GM19395 (cell line): ENCODE results near the gene CLEC3B.
A peak's percentile ranks its signal among the peaks of the same experiment; 100 is the strongest.
"Not testable (repeated sequence)": the region's sequence is repeated elsewhere in the genome, so short reads cannot be mapped to it uniquely, and the experiment has no call there.

Source experiments
- ATAC-seq: cut with Tn5 transposase; IDR thresholded peaks from one replicate; pipeline ENCODE4 v1.9.1; 2021; ENCODE audit warnings: mild to moderate bottlenecking, moderate library complexity; ENCODE audit not compliant: unreplicated experiment

The CLEC3B gene

GRCh38 chr3:45034612-45035252, 8.6 kb downstream of the CLEC3B start:
- no peak for ATAC-seq

GRCh38 chr3:45035441-45036301, 9.6 kb downstream of the CLEC3B start:
- ATAC-seq = no peak

- ATAC-seq = peak; percentile 79
These were observed 11.8 kb downstream of the CLEC3B start for GRCh38 chr3:45037720-45038455.

GRCh38 chr3:45041666-45042065, 15.6 kb downstream of the CLEC3B start:
- ATAC-seq = no peak

- no peak for ATAC-seq
These were observed 16.1 kb downstream of the CLEC3B start for GRCh38 chr3:45042162-45042561.

- ATAC-seq = no peak
These were observed 17.7 kb downstream of the CLEC3B start for GRCh38 chr3:45043728-45044299.

- ATAC-seq = no peak
These were observed 22.1 kb downstream of the CLEC3B start for GRCh38 chr3:45048244-45048643.

GRCh38 chr3:45049807-45050206, 23.7 kb downstream of the CLEC3B start:
- no peak for ATAC-seq

- no peak for ATAC-seq
These were observed 25.6 kb downstream of the CLEC3B start for GRCh38 chr3:45051685-45052084.

- ATAC-seq = not testable (repeated sequence)
These were observed 27.7 kb downstream of the CLEC3B start for GRCh38 chr3:45053805-45054195.

- ATAC-seq = no peak
These were observed 28.2 kb downstream of the CLEC3B start for GRCh38 chr3:45054196-45054857.

GRCh38 chr3:45055032-45055410, 28.9 kb downstream of the CLEC3B start:
- ATAC-seq = no peak

- ATAC-seq = no peak
These were observed 29.5 kb downstream of the CLEC3B start for GRCh38 chr3:45055411-45056143.

- no peak for ATAC-seq
These were observed 30.7 kb downstream of the CLEC3B start for GRCh38 chr3:45056608-45057301.

- no peak for ATAC-seq
These were observed 31.5 kb downstream of the CLEC3B start for GRCh38 chr3:45057557-45057956.

- ATAC-seq = no peak
These were observed 33.0 kb downstream of the CLEC3B start for GRCh38 chr3:45059132-45059531.

GRCh38 chr3:45060165-45060892, 34.2 kb downstream of the CLEC3B start:
- no peak for ATAC-seq

- no peak for ATAC-seq
These were observed 36.6 kb downstream of the CLEC3B start for GRCh38 chr3:45062697-45063070.
